ENCODE results near the gene MAGEE1.
A peak's percentile ranks its signal among the peaks of the same experiment; 100 is the strongest.

The MAGEE1 gene, protein sequence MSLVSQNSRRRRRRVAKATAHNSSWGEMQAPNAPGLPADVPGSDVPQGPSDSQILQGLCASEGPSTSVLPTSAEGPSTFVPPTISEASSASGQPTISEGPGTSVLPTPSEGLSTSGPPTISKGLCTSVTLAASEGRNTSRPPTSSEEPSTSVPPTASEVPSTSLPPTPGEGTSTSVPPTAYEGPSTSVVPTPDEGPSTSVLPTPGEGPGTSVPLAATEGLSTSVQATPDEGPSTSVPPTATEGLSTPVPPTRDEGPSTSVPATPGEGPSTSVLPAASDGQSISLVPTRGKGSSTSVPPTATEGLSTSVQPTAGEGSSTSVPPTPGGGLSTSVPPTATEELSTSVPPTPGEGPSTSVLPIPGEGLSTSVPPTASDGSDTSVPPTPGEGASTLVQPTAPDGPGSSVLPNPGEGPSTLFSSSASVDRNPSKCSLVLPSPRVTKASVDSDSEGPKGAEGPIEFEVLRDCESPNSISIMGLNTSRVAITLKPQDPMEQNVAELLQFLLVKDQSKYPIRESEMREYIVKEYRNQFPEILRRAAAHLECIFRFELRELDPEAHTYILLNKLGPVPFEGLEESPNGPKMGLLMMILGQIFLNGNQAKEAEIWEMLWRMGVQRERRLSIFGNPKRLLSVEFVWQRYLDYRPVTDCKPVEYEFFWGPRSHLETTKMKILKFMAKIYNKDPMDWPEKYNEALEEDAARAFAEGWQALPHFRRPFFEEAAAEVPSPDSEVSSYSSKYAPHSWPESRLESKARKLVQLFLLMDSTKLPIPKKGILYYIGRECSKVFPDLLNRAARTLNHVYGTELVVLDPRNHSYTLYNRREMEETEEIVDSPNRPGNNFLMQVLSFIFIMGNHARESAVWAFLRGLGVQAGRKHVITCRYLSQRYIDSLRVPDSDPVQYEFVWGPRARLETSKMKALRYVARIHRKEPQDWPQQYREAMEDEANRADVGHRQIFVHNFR

DNA sequence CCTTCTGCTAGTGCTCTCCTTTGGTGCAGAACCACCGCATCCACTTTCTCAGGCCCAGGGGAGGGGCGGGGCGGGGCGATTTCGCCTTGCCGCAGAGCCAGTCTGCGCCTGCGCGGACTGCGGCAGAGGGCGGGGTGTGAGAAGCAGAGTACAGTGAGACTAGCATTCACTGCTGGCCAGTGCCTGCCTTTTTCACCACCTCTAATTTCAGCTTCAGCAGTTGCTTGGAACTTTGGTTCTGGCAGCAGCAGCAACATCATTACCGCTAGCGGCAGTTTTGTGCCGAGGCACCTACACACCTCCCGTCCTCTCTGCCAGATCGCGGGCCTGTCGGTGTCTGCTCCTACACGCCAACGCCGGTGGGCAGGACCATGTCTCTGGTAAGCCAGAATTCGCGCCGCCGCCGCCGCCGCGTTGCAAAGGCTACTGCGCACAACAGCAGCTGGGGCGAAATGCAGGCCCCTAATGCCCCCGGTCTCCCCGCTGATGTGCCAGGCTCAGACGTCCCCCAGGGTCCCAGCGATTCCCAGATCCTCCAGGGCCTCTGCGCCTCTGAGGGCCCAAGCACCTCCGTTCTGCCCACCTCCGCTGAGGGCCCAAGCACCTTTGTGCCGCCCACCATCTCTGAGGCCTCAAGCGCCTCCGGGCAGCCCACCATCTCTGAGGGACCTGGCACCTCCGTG is at the start of gene MAGEE1:
Gene MAGEE1, plus strand, starts transcription at position 151 of the 683 bp plus-strand sequence. Its CDS starts 221 bp downstream, at position 372.
- peak; percentile 82 for DNase-seq

- no peak for DNase-seq
Observed at GRCh38 chrX:76398970-76399369, 28.5 kb upstream of the MAGEE1 start.

- DNase-seq = no peak
Observed at GRCh38 chrX:76407795-76408194, 19.7 kb upstream of the MAGEE1 start.

DNA sequence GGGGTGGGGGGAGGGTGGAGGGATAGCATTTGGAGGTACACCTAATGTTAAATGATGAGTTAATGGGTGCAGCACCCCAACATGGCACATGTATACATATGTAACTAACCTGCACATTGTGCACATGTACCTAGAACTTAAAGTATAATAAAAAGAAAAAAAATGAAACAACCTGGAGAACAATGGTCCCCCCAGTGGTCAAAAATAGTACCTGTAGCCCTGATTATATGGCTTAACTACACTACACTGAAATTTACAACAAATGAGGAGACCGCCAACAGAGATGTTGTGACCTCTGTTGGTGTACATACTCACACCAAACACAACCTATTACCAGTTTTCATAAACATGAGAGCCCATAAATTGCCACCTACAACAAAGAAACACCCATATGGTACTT is 7.3 kb upstream of the MAGEE1 start:
- no peak for DNase-seq

DNA sequence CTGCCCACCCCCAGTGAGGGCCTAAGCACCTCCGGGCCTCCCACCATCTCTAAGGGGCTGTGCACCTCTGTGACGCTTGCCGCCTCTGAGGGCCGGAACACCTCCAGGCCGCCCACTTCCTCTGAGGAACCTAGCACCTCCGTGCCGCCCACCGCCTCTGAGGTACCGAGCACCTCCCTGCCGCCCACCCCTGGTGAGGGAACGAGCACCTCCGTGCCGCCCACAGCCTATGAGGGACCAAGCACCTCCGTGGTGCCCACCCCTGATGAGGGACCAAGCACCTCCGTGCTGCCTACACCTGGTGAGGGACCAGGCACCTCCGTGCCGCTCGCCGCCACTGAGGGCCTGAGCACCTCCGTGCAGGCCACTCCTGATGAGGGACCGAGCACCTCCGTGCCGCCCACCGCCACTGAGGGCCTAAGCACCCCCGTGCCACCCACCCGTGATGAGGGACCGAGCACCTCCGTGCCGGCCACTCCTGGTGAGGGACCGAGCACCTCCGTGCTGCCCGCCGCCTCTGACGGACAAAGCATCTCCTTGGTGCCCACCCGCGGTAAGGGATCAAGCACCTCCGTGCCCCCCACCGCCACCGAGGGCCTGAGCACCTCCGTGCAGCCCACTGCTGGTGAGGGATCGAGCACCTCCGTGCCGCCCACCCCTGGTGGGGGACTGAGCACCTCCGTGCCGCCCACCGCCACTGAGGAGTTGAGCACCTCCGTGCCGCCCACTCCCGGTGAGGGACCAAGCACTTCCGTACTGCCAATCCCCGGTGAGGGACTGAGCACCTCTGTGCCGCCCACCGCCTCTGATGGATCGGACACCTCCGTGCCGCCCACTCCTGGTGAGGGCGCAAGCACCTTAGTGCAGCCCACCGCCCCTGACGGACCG is 977 bp downstream of the MAGEE1 start:
- DNase-seq = peak; percentile 44

DNA sequence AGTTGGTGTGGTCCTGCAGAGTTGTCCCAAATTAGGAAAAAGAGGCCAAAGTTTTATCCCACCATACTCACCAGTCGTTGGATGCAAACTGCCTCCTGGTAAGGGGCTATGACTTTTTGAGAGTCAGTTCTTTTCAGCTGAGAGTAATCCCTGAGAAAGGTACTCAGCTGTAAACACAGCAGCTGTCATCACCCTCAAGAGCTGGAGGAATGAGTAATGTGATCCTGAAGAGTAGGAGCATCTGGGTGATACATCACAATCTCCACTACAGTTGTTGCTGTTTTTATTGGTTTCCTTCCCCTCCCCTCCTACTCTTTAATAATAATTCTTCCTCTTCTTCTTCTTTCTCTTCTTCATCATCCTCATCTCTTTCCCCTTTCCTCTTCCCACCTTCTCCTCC is 5.7 kb downstream of the MAGEE1 start:
- no peak for DNase-seq

DNA sequence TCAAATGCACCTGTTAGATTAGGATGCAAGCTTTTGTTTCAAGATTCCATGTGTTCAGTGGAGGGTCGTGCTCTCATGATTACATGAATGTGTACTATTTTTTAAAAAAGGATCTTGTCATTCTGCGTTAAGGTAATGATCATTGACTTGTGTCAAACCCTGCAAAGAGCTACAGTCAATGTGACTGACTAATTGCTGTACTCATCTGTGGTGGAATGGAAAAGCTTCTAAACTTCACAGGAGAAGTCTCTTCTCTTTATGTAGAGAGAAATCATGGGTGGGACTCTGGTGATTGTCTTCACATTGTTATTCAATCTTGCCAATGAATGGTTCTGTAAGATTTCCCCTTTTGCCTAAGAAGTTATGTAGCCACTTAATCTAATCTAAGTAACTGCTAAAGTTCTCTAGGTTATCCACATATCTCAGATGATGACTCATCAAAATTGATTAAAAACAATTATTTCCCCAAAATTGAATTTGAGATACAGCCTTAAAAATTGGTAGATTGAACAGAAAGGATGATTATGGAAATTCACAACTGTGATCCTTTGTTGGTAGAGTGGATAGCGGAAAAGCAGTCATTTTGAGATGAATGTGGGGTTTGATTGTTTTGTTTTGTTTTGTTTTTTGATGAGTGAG is 6.7 kb downstream of the MAGEE1 start:
- no peak for DNase-seq

DNA sequence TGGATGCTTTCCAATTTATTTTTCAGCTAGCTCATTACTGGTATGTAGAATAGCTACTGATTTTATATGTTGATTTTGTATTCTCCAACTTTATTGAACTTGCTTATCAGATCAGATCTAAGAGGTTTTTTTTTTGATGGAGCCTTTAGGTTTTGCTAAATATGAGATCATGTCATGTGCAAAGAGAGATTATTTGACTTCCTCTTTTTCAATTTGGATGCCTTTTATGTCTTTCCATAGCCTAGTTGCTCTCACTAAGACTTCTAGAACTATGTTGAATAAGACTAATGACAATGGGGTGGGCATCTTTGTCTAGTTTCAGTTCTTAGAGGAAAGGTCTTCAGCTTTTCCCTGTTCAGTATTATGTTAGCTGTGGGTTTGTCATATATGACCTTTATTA is 11.7 kb downstream of the MAGEE1 start:
- no peak for DNase-seq

GRCh38 chrX:76453737-76454406 is 26.4 kb downstream of the MAGEE1 start:
- no peak for DNase-seq

DNA sequence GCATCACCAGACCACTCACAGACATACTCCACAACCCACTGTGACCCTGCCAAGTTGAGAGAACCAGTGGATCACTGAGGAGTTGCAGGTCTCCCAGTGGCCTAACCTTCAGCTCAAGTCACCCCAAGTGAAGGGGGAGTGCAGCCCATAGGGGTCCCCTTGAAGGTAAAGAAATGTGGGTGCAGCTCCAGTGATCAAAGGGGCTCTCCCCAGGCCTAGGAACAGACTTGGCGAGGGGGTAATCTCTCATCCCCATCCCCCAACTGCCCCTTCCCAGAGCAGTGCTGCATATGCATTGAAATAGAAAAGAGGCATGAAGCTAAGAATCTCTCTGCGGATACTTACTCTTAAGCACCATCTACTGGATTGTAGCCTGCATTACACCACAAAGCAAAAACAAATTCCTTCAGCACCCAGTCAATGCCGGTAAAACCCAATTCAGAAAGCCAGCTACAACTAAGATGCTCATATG is 27.0 kb downstream of the MAGEE1 start:
- no peak for DNase-seq

DNA sequence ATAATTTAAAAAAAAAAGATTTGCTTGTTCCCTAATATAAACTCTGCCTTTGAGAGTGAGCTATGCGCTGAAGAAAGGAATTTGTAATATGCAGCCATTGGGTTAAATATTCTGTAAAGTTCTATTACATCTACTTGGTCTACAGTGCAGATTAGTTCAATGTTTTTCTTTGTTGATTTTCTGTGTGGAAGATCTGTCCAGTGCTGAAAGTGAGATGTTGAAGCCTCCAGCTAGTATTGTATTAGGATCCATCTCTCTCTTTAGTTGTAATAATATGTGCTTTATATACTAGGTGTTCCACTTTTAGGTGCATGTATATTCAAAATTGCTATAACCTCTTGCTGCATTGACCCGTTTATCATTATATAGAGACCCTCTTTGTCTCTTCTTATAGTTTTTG is 49.8 kb downstream of the MAGEE1 start:
- no peak for DNase-seq

Data from activated naive CD4-positive, alpha-beta T cell treated with Interleukin-2 at 50 U/mL for 16 hours (primary cell).